K562 (cell line): Measurements from ENCODE around the gene NCAPD2. TPM values are rescaled to one million over a fixed set of nuclear protein-coding genes. Genes with fewer than 3 reads are reported as not detected.

ENCODE experiments used
- ATF1 ChIP-seq, 2 experiments: fragments of 450-650 bp in 1 of 2; IDR thresholded peaks; 2 replicates each; pipeline ENCODE4 v1.6.1; 2016; ENCODE audit warnings: missing compliant biosample characterization in 1 of 2, missing genetic modification characterization in 1 of 2
- C11orf30 ChIP-seq: fragments of 450-650 bp; IDR thresholded peaks from 2 replicates; pipeline ENCODE4 v1.6.1; 2016; ENCODE audit warnings: low read depth, mild to moderate bottlenecking
- KLF1 ChIP-seq: fragments of 450-650 bp; IDR thresholded peaks from 2 replicates; pipeline ENCODE4 v1.6.1; 2016; ENCODE audit warnings: missing genetic modification characterization, missing compliant biosample characterization
- KLF16 ChIP-seq: IDR thresholded peaks from 2 replicates; pipeline ENCODE4 v1.6.1; 2016; ENCODE audit warnings: antibody characterized with exemption
- NR2F6 ChIP-seq: fragments of 450-650 bp; formaldehyde crosslinking; IDR thresholded peaks from 2 replicates; pipeline ENCODE4 v1.4.0; 2020; ENCODE audit warnings: mild to moderate bottlenecking
- RFX7 ChIP-seq: fragments of 250-450 bp; sonication (Bioruptor Pico); IDR thresholded peaks from 2 replicates; pipeline ENCODE4 v1.5.1; 2021; ENCODE audit warnings: mild to moderate bottlenecking
- TAF1 ChIP-seq: IDR thresholded peaks from 2 replicates; pipeline ENCODE4 v1.6.1; 2011; ENCODE audit warnings: mild to moderate bottlenecking, low read length, moderate library complexity; ENCODE audit not compliant: insufficient read depth, control insufficient read depth, severe bottlenecking; ENCODE audit errors: extremely low read depth
- THRAP3 ChIP-seq: fragments of 450-650 bp; IDR thresholded peaks from 2 replicates; pipeline ENCODE4 v1.6.1; 2016; ENCODE audit warnings: mild to moderate bottlenecking, inconsistent platforms, borderline replicate concordance
- ZEB2 ChIP-seq: fragments of 450-650 bp; IDR thresholded peaks from 2 replicates; pipeline ENCODE4 v1.6.1; 2016
- ZNF644 ChIP-seq: fragments of 200-800 bp; sonication (Bioruptor generic); IDR thresholded peaks from 2 replicates; pipeline ENCODE4 v1.6.1; 2016; ENCODE audit warnings: low read depth, missing genetic modification characterization, missing compliant biosample characterization
- polyA plus RNA-seq, 8 experiments: library from polyadenylated mRNA; depleted of rRNA in 4 of 8; stranded (reverse) in 5 of 8; unstranded in 3 of 8; fragments of >200 nt; fragmentation: Nextera tagmentation in 2 of 8; fragmentation: Illumina TruSeq in 1 of 8; extraction: Ambion mirVana in 2 of 8; extraction: Trizol in 1 of 8; gene quantifications; 2 replicates each; pipeline versions ENCODE4 v1.2.1 to v1.2.3, GENCODE V29; 2011 to 2014; ENCODE audit warnings: inconsistent platforms in 1 of 8, missing spikeins in 1 of 8
- total RNA-seq, 7 experiments: library from RNA; depleted of rRNA in 6 of 7; stranded (reverse); fragments of >200 nt in 6 of 7; fragmentation: Illumina TruSeq in 2 of 7; extraction: Trizol in 2 of 7; gene quantifications; 2 replicates each; pipeline versions ENCODE4 v1.2.1 to v1.2.3, GENCODE V29; 2011 to 2021; ENCODE audit warnings: low replicate concordance in 1 of 7
- TF ChIP-seq, protein P1 (sequence below): fragments of 450-650 bp; IDR thresholded peaks from 2 replicates; pipeline ENCODE4 v1.6.1; 2016; ENCODE audit warnings: borderline replicate concordance
- TF ChIP-seq, protein P2 (sequence below), 2 experiments: fragments of 450-650 bp; formaldehyde crosslinking in 1 of 2; IDR thresholded peaks; 2 replicates each; pipeline versions ENCODE4 v1.4.0 to v1.6.1; 2014 to 2020; ENCODE audit warnings: mild to moderate bottlenecking in 2 of 2, borderline replicate concordance in 1 of 2, low read depth in 1 of 2
- TF ChIP-seq, protein P3 (sequence below): sonication (generic); formaldehyde crosslinking; IDR thresholded peaks from 2 replicates; pipeline ENCODE4 v1.8.1; 2023; ENCODE audit warnings: mild to moderate bottlenecking, missing genetic modification reagents, moderate library complexity
- TF ChIP-seq, protein P4 (sequence below): fragments of 450-650 bp; IDR thresholded peaks from 2 replicates; pipeline ENCODE4 v1.6.1; 2016; ENCODE audit warnings: low read depth, mild to moderate bottlenecking, moderate library complexity

NCAPD2 gene
- total and polyA plus RNA-seq, 9 of the 15 experiments (the other 6 are each of a cell fraction or from before 2014, with no cell fraction given), result 16.9 to 93.7 (median 68.3) TPM

DNA sequence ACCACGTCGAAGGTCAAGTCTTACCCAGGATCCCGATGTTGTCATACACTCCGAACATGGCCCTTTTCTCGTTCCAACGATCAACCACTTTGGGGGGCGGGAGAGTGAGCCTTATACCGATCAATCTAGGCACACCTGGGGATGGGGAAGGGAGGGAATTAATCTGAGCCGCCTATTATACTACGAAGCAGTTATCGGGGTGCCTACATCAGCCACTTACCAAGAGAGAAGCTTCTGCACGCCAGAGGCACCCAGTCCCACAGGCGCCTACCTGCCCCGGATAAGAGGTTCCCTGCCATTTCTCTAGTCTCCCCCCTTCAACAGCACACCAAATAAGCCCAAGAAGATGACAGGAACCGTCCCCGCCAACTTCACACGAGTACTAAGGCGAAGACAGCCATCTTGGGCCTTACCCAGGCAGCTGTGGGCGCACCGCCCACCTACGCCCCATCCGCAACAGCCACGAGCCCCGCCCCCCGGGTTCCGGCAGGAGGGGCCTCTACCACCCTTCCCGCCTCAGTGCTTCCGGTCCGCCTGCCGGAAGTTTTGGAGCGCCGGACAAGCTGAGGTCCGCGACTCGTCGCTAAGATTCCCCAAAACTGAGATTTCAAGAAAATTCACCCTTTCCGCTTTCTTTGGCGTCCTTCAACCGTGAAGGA, 935 bp upstream of the NCAPD2 start, which contains the start of gene MRPL51 (continued):
- TF ChIP-seq, protein P1, sequence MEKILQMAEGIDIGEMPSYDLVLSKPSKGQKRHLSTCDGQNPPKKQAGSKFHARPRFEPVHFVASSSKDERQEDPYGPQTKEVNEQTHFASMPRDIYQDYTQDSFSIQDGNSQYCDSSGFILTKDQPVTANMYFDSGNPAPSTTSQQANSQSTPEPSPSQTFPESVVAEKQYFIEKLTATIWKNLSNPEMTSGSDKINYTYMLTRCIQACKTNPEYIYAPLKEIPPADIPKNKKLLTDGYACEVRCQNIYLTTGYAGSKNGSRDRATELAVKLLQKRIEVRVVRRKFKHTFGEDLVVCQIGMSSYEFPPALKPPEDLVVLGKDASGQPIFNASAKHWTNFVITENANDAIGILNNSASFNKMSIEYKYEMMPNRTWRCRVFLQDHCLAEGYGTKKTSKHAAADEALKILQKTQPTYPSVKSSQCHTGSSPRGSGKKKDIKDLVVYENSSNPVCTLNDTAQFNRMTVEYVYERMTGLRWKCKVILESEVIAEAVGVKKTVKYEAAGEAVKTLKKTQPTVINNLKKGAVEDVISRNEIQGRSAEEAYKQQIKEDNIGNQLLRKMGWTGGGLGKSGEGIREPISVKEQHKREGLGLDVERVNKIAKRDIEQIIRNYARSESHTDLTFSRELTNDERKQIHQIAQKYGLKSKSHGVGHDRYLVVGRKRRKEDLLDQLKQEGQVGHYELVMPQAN, result peak; percentile 16; the same call in 1 of the 2 replicates
- TF ChIP-seq KLF16, result 0 out of 2 replicates have a peak, but pooled peaks have one; percentile 2
- TF ChIP-seq, protein P2, sequence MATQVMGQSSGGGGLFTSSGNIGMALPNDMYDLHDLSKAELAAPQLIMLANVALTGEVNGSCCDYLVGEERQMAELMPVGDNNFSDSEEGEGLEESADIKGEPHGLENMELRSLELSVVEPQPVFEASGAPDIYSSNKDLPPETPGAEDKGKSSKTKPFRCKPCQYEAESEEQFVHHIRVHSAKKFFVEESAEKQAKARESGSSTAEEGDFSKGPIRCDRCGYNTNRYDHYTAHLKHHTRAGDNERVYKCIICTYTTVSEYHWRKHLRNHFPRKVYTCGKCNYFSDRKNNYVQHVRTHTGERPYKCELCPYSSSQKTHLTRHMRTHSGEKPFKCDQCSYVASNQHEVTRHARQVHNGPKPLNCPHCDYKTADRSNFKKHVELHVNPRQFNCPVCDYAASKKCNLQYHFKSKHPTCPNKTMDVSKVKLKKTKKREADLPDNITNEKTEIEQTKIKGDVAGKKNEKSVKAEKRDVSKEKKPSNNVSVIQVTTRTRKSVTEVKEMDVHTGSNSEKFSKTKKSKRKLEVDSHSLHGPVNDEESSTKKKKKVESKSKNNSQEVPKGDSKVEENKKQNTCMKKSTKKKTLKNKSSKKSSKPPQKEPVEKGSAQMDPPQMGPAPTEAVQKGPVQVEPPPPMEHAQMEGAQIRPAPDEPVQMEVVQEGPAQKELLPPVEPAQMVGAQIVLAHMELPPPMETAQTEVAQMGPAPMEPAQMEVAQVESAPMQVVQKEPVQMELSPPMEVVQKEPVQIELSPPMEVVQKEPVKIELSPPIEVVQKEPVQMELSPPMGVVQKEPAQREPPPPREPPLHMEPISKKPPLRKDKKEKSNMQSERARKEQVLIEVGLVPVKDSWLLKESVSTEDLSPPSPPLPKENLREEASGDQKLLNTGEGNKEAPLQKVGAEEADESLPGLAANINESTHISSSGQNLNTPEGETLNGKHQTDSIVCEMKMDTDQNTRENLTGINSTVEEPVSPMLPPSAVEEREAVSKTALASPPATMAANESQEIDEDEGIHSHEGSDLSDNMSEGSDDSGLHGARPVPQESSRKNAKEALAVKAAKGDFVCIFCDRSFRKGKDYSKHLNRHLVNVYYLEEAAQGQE (IDR thresholded peaks at IDR 0.05; ENCODE audit: borderline replicate concordance), result no peak
- TF ChIP-seq, protein P2 (CRISPR knock-in tag; IDR thresholded peaks at IDR 0.05; ENCODE audit: low read depth), result no peak
- TF ChIP-seq KLF1 (tag), result no peak
- TF ChIP-seq NR2F6 (CRISPR knock-in tag), result no peak
- TF ChIP-seq ZEB2, result peak; percentile 46; the same call in 1 of the 2 replicates
- 0 out of 2 replicates have a peak, but pooled peaks have one; percentile 31 for TF ChIP-seq ZNF644
- TF ChIP-seq, protein P3, sequence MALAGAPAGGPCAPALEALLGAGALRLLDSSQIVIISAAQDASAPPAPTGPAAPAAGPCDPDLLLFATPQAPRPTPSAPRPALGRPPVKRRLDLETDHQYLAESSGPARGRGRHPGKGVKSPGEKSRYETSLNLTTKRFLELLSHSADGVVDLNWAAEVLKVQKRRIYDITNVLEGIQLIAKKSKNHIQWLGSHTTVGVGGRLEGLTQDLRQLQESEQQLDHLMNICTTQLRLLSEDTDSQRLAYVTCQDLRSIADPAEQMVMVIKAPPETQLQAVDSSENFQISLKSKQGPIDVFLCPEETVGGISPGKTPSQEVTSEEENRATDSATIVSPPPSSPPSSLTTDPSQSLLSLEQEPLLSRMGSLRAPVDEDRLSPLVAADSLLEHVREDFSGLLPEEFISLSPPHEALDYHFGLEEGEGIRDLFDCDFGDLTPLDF, result no peak
- TF ChIP-seq ATF1 (CRISPR knock-in tag; IDR thresholded peaks at IDR 0.05), result no peak
- TF ChIP-seq ATF1 (tag; IDR thresholded peaks at IDR 0.05), result peak; percentile 29; the same call in 1 of the 2 replicates
- TF ChIP-seq TAF1, result peak; percentile 88
- TF ChIP-seq, protein P4, sequence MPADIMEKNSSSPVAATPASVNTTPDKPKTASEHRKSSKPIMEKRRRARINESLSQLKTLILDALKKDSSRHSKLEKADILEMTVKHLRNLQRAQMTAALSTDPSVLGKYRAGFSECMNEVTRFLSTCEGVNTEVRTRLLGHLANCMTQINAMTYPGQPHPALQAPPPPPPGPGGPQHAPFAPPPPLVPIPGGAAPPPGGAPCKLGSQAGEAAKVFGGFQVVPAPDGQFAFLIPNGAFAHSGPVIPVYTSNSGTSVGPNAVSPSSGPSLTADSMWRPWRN, result no peak
- TF ChIP-seq C11orf30, result peak; percentile 91
- TF ChIP-seq THRAP3, result 0 out of 2 replicates have a peak, but pooled peaks have one; percentile 63
- no peak for TF ChIP-seq RFX7
